Chondrocyte (in vitro differentiated cells): ENCODE data around the gene E2F8. TPM values are rescaled to one million over a fixed set of nuclear protein-coding genes. Genes with fewer than 3 reads are reported as not detected.

Experiments used
- DNase-seq: peaks from one replicate; pipeline ENCODE4 v3.0.0; 2021; ENCODE audit warnings: mixed read lengths, low spot score
- H3K27ac Mint-ChIP-seq: one replicate; pipeline ENCODE4 v1.8.0; 2021; ENCODE audit warnings: mild to moderate bottlenecking, moderate library complexity, mixed read lengths; ENCODE audit not compliant: unreplicated experiment
- H3K27me3 Mint-ChIP-seq: 2 replicates; pipeline ENCODE4 v1.8.0; 2021; ENCODE audit warnings: low read depth, mixed read lengths
- H3K36me3 Mint-ChIP-seq: 2 replicates; pipeline ENCODE4 v1.8.0; 2021; ENCODE audit warnings: low read depth, mixed read lengths
- H3K4me1 Mint-ChIP-seq: 2 replicates; pipeline ENCODE4 v1.8.0; 2021; ENCODE audit warnings: low read depth, mild to moderate bottlenecking, mixed read lengths
- H3K4me3 Mint-ChIP-seq: one replicate; pipeline ENCODE4 v1.8.0; 2021; ENCODE audit warnings: mild to moderate bottlenecking, moderate library complexity, mixed read lengths; ENCODE audit not compliant: unreplicated experiment
- H3K9me3 Mint-ChIP-seq: 2 replicates; pipeline ENCODE4 v1.8.0; 2021; ENCODE audit warnings: low read depth, mixed read lengths
- CTCF ChIP-seq: fragments of 200-600 bp; sonication (generic); IDR thresholded peaks from 2 replicates; pipeline ENCODE4 v1.5.0; 2021; ENCODE audit warnings: antibody characterized with exemption, mild to moderate bottlenecking, moderate library complexity
- total RNA-seq: library from RNA; stranded (reverse); gene quantifications from 3 replicates; pipeline ENCODE4 v1.2.1, GENCODE V29; 2021

The E2F8 gene
- total RNA-seq, 1 donor from 2014 or later = 0.60 TPM

DNA sequence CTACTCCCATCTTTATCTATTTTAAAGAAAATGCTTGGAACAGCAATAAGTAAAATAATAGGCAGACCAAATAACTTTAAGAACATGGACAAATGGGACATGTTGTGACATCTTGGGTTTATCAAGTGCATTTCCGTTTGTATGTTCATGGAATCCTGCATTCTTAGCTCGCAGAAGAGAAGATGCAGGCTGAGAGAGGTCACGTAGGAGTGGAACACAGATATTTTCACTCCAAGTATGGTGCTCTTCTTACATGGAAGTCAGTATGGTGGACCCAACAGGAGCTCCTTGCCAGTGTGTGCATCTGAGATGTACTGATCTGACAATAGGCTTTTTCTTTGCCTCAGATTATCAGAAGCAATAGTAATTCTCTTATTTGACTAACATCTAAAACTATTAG is 1.7 kb downstream of the E2F8 start:
- no peaks in the 10 kb centered on the region for H3K9me3 Mint-ChIP-seq
- TF ChIP-seq CTCF = no peak
- H3K4me1 Mint-ChIP-seq = peaks cover 14% of the 10 kb centered on the region
- H3K36me3 Mint-ChIP-seq = peaks cover 2% of the 10 kb centered on the region
- peaks cover 16% of the 10 kb centered on the region for H3K27me3 Mint-ChIP-seq
- no peak overlapping the region for H3K4me3 Mint-ChIP-seq
- no peak overlapping the region for H3K27ac Mint-ChIP-seq
- no peak for DNase-seq

DNA sequence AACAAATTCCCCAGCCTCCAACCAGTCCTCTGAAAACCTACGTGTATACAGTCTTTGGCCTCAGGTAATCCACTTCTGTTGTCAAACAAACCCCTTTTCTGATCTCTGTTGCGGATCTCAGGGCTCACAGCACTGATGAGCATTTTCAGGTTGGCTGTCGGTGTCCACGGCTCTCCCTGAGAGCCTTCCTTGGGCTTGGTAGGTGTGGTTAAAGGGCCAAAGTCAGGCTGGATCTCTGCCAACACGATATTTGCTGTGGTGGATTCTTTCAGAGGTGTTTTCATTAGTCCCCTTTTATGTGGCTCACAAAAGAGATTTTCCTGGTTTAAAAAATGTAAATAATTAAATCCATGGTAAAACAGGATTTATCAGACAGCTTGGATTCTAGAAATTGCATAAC is 2.9 kb downstream of the E2F8 start:
- H3K9me3 Mint-ChIP-seq = no peaks in the 10 kb centered on the region
- no peak overlapping the region for H3K4me3 Mint-ChIP-seq
- TF ChIP-seq CTCF = no peak
- H3K27ac Mint-ChIP-seq = no peak overlapping the region
- peaks cover 18% of the 10 kb centered on the region for H3K4me1 Mint-ChIP-seq
- H3K36me3 Mint-ChIP-seq = peaks cover 2% of the 10 kb centered on the region
- peaks cover 9% of the 10 kb centered on the region for H3K27me3 Mint-ChIP-seq
- no peak for DNase-seq

DNA sequence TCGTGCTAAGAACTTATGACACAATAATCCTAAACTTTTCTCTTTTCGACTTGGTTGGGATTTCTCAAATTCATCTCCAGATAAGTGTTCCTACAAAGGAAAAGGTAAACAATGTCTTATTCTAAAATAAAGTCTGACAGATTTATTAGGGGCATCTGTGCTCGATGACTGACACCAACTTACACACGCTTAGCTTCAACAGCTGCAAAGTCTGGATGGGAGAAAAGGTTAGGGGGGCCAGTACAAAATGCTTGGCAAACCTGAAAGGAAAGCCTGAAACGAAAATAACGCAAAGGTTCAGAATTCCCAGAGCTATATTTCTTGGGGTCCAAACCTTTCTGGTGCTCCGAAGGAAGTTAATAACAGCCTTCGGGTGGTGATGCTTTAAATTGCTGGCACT is 3.4 kb downstream of the E2F8 start:
- no peaks in the 10 kb centered on the region for H3K9me3 Mint-ChIP-seq
- H3K4me1 Mint-ChIP-seq = peaks cover 18% of the 10 kb centered on the region
- H3K4me3 Mint-ChIP-seq = no peak overlapping the region
- H3K36me3 Mint-ChIP-seq = peaks cover 2% of the 10 kb centered on the region
- H3K27me3 Mint-ChIP-seq = peaks cover 5% of the 10 kb centered on the region
- TF ChIP-seq CTCF = no peak
- no peak for DNase-seq
- H3K27ac Mint-ChIP-seq = no peak overlapping the region

- H3K4me3 Mint-ChIP-seq = no peak overlapping the region
- no peak for TF ChIP-seq CTCF
- no peaks in the 10 kb centered on the region for H3K27me3 Mint-ChIP-seq
- H3K9me3 Mint-ChIP-seq = no peaks in the 10 kb centered on the region
- peaks cover 5% of the 10 kb centered on the region for H3K4me1 Mint-ChIP-seq
- no peaks in the 10 kb centered on the region for H3K36me3 Mint-ChIP-seq
- DNase-seq = no peak
- no peak overlapping the region for H3K27ac Mint-ChIP-seq
Observed at GRCh38 chr11:19234231-19234817, 6.4 kb downstream of the E2F8 start.

- no peaks in the 10 kb centered on the region for H3K9me3 Mint-ChIP-seq
- no peaks in the 10 kb centered on the region for H3K27me3 Mint-ChIP-seq
- no peak overlapping the region for H3K4me3 Mint-ChIP-seq
- H3K27ac Mint-ChIP-seq = no peak overlapping the region
- TF ChIP-seq CTCF = no peak
- no peak for DNase-seq
- no peaks in the 10 kb centered on the region for H3K36me3 Mint-ChIP-seq
- H3K4me1 Mint-ChIP-seq = peaks cover 5% of the 10 kb centered on the region
Observed at GRCh38 chr11:19232910-19233503, 7.7 kb downstream of the E2F8 start.
